Hypothalamus (tissue), 51 donors: ENCODE measurements around the gene FER.

Experiments used
- DNase-seq, 51 donors: peaks; one replicate each; lab custom pipeline; 2025; lab: John Stamatoyannopoulos, UW

Gene FER

GRCh38 chr5:109223531-109223930, 475.8 kb downstream of the FER start:
- no peak for DNase-seq

- DNase-seq, result no peak
These were observed 476.7 kb downstream of the FER start for GRCh38 chr5:109224276-109224882.

- DNase-seq, result no peak
These were observed 478.3 kb downstream of the FER start for GRCh38 chr5:109225716-109226625.

- no peak for DNase-seq
These were observed 482.7 kb downstream of the FER start for GRCh38 chr5:109230369-109230768.

DNA sequence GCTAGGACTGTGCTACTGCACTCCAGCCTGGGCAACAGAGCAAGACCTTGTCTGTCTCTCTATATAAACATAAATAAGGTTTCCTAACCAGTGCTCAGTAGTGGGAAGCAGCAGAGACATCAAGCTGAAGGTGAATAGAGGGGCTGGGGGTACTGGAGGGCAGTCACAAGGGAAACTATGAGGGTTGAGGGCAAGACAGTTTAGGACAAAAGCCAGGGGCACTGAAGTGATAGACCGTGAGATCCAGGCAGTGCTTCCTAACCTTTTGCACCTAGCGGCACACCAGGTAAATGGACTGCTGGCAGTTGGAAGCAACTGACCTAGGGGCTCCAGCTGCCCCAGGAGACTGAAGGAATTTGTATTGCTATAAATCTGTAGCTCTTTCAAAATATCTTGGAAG, 483.6 kb downstream of the FER start:
- DNase-seq, result no peak

- no peak for DNase-seq
These were observed 486.7 kb downstream of the FER start for GRCh38 chr5:109234381-109234780.

GRCh38 chr5:109239456-109239855, 491.8 kb downstream of the FER start:
- no peak for DNase-seq

DNA sequence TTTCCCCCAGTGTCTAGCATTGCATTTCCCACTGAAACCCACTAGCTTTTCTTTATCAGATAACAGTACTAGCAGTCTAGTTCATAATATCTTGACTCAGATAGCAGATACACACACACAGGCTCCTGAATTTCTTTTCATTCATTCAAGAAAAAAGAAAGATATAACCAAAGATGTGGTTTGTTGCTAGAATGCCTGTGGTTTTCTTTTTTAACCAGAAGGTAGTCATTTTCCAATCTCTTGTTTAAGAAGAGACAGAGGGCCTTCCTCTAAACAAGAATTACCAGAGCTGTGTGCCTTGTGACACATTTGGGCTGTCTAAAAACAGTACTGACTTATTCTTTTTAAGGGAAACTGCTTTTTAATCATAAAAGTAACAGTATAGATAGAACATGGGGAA, 494.8 kb downstream of the FER start:
- DNase-seq, result no peak

DNA sequence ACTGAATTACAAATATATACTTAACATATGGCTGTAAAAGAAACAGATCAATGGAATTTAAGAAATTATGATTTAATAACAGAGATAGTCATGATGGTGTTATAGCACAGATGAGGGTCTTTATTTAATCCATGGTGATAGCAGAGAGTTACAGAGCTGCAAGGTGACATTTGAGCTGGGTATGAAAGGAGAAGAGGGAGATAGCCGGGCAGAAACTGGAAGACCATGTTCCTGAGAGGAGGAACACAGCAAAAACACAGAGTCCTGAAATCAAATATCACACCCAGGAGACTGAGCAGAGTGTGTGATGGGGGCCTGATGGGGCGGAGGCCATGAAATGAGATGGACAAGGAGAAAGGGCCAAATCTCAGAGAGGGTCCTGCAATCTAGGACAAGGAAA, 498.7 kb downstream of the FER start:
- no peak for DNase-seq
